Hematopoietic multipotent progenitor cell (in vitro differentiated cells): ENCODE data around the gene COL10A1. TPM values are rescaled to one million over a fixed set of nuclear protein-coding genes. Genes with fewer than 3 reads are reported as not detected.

Experiments
- DNase-seq, 3 donors: peaks; one replicate each; pipeline ENCODE4 v3.0.0-alpha.2; 2011 to 2015; ENCODE audit warnings: low read depth in 2 of 3, low spot score in 2 of 3
- total RNA-seq: library from RNA; depleted of rRNA; stranded (reverse); fragments of >200 nt; gene quantifications from one replicate; pipeline ENCODE4 v1.2.3, GENCODE V29; 2012

The COL10A1 gene
- total RNA-seq, result not detected

- no peak for DNase-seq
These were observed at the start of gene COL10A1 for GRCh38 chr6:116126032-116126431. Gene COL10A1 (minus strand): TSS chr6:116126132. CDS start chr6:116125492, 640 bp downstream.

- DNase-seq, result peak in 1 of 3 donors; percentile 13
These were observed 49.4 kb upstream of the COL10A1 start for GRCh38 chr6:116175344-116175743.

- DNase-seq, result no peak
These were observed 48.0 kb upstream of the COL10A1 start for GRCh38 chr6:116173928-116174327.

- DNase-seq, result no peak
These were observed 44.6 kb upstream of the COL10A1 start for GRCh38 chr6:116170358-116171057.

GRCh38 chr6:116169880-116170279 is 43.9 kb upstream of the COL10A1 start:
- DNase-seq, result no peak

- DNase-seq, result no peak
These were observed 42.2 kb upstream of the COL10A1 start for GRCh38 chr6:116168148-116168547.

- no peak for DNase-seq
These were observed 40.4 kb upstream of the COL10A1 start for GRCh38 chr6:116166369-116166768.

GRCh38 chr6:116165596-116165995 is 39.7 kb upstream of the COL10A1 start:
- no peak for DNase-seq

- DNase-seq, result no peak
These were observed 34.0 kb upstream of the COL10A1 start for GRCh38 chr6:116159782-116160524.

GRCh38 chr6:116158641-116159040 is 32.7 kb upstream of the COL10A1 start:
- DNase-seq, result no peak

GRCh38 chr6:116157391-116157790 is 31.5 kb upstream of the COL10A1 start:
- no peak for DNase-seq

GRCh38 chr6:116156405-116157326 is 30.7 kb upstream of the COL10A1 start:
- peak in 1 of 3 donors; percentile 1 for DNase-seq

GRCh38 chr6:116154887-116155286 is 29.0 kb upstream of the COL10A1 start:
- no peak for DNase-seq

- DNase-seq, result no peak
These were observed 26.7 kb upstream of the COL10A1 start for GRCh38 chr6:116152620-116153019.

- DNase-seq, result no peak
These were observed 20.1 kb upstream of the COL10A1 start for GRCh38 chr6:116145803-116146675.

- no peak for DNase-seq
These were observed 18.7 kb upstream of the COL10A1 start for GRCh38 chr6:116144605-116145004.

- DNase-seq, result no peak
These were observed 14.0 kb upstream of the COL10A1 start for GRCh38 chr6:116139917-116140316.

GRCh38 chr6:116136933-116137340 is 11.0 kb upstream of the COL10A1 start:
- no peak for DNase-seq

- DNase-seq, result no peak
These were observed 10.4 kb upstream of the COL10A1 start for GRCh38 chr6:116136373-116136772.

- DNase-seq, result no peak
These were observed 7.5 kb upstream of the COL10A1 start for GRCh38 chr6:116133453-116133852.
